GM23248 (cell line): Measurements from ENCODE around the gene AQP12A.

Experiments used
- EZH2 ChIP-seq: fragments of 200-600 bp; sonication (generic); IDR thresholded peaks from 2 replicates; pipeline ENCODE4 v1.6.1; 2018; ENCODE audit warnings: antibody characterized with exemption, mild to moderate bottlenecking; ENCODE audit not compliant: insufficient read depth, poor library complexity, severe bottlenecking
- EZH2phosphoT487 ChIP-seq: fragments of 200-600 bp; sonication (generic); IDR thresholded peaks from 2 replicates; pipeline ENCODE4 v1.6.1; 2018; ENCODE audit warnings: antibody characterized with exemption, moderate library complexity, mild to moderate bottlenecking, low read depth; ENCODE audit not compliant: insufficient read depth

- no peak for TF ChIP-seq EZH2phosphoT487
- no peak for TF ChIP-seq EZH2
Observed at GRCh38 chr2:240688553-240688919, 3.1 kb upstream of the AQP12A start.
